ENCODE measurements around the gene RPL41.
"Not testable (repeated sequence)": the region's sequence is repeated elsewhere in the genome, so short reads cannot be mapped to it uniquely, and the experiment has no call there.

Gene RPL41

DNA sequence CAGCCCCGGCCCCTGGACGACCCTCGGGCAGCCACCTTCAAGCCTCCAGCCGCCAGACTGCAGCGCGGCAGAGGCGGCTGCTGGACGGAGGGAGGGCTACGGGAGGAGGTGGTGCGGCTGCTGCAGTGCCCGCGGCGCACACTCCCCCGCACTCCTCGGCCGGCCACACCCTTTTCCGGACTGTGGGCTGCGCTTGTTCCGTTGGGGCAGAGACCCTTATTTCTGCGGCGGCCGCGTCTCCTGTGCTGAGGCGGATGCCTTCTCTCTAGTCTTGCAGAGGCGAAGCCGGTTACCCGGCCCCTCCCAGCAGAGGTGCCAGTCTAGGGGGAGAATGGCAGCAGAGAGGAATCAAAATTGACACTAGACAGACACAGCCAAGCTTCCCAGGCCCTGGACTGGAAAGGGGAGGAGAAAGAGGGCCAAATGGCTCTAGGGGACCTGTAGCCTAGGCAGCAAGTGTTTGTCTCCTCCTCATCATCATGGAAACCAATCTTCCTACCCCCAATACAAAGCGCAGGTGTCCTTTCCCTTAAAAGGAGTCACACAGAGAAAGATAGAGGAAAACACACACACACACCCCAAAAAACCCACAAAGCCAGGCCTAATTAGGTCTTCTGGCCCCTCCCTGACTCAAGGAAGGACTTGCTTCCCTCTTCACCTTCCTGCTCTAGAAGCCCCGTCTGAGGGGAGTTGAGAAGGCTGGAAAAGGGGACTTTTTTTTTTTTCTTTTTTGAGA is 12.9 kb downstream of the RPL41 start:
- DNase-seq, result peak; percentile 66

DNA sequence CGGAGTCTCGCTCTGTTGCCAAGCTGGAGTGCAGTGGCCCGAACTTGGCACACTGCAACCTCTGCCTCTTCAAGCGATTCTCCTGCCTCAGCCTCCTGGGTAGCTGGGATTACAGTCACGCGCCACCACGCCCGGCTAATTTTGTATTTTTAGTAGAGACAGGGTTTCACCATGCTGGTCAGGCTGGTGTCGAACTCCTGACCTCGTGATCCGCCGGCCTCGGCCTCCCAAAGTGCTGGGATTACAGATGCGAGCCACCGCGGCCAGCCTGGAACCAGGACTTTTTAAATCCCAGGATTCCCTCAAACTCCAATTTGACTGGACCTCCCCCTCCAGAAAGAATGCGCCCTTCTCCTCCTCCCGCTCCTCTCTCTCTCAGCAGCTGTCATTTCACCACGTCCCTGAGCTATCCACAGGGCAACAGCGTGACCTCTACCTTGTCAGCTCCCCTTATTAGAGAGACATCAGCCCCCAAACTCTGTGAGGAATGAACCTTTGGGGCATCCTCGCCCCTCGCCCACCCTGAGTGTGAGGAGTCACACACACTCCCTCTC is 13.6 kb downstream of the RPL41 start:
- DNase-seq, result no peak

DNA sequence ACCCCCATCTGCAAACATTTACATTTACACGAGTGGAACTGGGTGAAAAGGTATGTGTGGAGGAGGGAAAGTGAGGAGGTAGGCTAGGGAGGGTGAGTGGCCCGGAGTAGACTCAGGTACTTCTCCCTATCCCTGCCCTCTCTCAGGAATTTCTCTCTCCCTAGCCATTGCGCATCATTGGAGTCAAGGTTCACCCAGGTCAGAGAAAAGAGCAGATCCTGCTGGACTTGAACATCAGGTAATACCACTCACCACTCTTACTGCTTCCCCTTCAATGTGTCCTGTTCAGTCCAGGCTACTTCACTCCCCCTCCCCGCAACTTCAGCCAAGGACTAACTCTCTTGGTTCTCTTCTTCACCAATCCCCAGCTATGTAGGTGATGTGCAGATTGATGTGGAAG is 14.4 kb downstream of the RPL41 start:
- no peak for DNase-seq

- DNase-seq, result no peak
Observed at GRCh38 chr12:56134897-56135296, 18.5 kb downstream of the RPL41 start.

GRCh38 chr12:56137853-56138571 is 21.6 kb downstream of the RPL41 start:
- DNase-seq, result no peak

- no peak for DNase-seq
Observed at GRCh38 chr12:56141946-56142784, 25.7 kb downstream of the RPL41 start.

- no peak for DNase-seq
Observed at GRCh38 chr12:56143217-56143616, 26.8 kb downstream of the RPL41 start.

DNA sequence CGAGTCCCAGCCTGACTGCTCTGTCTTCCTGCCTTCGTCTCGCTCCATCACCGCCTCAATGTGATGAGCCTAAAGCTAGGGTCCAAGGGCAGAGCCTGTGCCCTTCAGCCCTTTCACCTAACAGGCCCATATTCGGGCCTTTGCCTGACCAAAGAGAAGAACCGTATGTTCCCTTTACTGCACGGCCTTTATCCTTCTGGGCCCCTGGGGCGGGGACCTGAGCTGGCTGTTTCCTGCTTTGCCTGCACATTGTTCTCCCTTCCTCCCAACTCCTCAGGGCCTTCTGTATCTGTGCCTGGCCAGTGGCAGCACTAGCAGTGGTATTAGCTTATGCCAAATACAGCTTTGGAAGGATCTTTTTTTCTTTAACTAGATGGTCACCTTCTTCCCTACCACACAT is 27.4 kb downstream of the RPL41 start:
- DNase-seq, result no peak

- no peak for DNase-seq
Observed at GRCh38 chr12:56145217-56145616, 28.8 kb downstream of the RPL41 start.

GRCh38 chr12:56146492-56147460 is 30.3 kb downstream of the RPL41 start:
- no peak for DNase-seq

GRCh38 chr12:56150563-56150962 is 34.1 kb downstream of the RPL41 start:
- DNase-seq, result no peak

DNA sequence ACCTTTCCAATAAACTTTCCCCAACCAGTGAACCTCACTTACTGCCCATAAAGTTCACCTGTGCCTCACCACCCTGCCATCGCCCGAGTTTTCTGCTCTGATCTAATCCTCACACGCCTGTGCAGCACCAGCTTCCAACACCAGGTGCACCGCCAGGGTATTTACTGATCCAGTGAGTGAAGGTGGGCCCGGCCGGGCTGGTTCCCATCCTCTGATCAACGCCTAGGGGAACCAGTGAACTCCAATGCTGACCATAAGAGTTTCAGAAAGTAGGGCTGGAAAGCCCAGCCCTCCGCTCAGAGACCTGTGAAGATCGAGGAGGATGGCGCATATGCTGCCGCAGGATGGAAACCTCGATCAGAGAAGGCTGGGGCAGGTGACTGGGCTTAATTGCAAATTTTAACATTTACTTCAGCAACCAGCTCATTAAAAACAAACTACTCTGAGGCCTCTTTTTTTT is 35.3 kb downstream of the RPL41 start:
- peak; percentile 87 for DNase-seq

DNA sequence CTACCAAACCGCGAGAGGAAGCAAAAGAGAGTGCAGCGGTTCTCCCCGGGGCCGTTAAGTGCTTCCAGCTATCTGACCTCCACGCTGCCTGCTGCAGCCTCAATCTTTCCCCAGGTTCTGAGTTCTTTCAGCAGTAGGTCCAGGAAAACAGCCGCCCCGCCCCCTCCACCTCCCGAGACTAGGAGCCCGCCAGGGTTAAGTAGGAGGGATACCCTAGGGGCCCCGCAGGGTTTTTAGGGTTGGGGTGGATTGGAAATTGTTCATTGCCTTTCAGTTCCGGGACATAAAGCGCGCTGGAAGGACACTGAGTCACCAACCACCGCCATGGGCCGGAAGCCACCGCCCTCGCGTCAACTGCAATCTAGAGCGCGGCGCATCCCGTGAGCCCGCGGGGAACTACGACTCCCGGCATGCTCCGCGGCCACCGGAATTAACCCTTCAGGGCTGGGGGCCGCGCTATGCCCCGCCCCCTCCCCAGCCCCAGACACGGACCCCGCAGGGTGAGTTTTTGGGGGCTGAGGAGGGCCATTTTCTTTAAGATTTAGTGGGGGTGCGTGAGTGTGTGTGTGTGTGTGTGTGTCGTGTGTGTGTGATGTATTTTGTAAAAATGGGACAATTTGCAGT is 35.8 kb downstream of the RPL41 start, which contains the start of gene MYL6B:
TSS of gene MYL6B (plus strand) at position 456 of the 624 bp plus-strand sequence. CDS start 1,332 bp downstream, outside the sequence.
- peak; percentile 95 for DNase-seq

DNA sequence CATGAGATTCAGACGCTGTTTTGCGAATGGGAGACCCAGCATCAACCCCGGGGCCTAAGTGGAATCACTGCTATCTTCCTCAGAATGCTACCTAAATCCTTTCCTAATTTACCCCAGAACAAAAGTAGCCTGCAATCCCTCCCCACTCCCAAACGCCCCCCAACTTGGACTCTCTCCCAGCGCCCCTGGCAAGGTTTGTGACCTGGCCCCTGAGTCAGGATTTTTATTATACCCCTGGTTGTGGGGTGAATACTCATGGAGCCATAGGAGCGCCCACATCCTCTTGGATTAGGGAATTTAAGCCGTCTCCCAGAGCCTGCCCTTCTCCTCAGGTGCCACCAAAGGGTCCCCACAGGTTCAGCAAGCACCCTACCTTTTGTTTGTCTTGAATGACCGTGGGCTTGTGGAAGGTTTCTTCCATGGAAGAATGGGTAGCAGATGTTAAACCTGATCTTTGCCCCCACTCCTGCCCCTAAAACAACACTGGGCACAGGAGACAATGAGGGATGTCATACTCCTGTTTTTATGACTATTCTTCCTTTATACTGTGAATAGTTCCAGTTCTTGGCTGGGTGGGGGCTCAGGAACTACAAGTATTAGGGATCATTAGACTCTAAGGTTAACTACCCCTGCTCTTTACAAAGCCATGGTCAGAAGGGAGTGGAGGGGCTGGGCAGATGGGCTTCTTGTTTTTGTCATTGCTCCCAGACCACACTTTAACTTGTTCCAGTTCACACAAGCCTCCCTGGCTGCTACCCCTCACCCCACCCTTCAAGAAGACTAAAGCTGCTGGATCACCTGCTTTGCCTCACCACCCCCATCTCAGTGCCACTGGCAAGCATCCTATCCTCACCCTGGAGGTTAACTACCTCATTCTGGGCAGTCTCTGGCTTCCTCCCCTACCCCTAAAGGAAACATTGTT is 36.6 kb downstream of the RPL41 start:
- peak; percentile 28 for DNase-seq

- no peak for DNase-seq
Observed at GRCh38 chr12:56153678-56154065, 37.2 kb downstream of the RPL41 start.

DNA sequence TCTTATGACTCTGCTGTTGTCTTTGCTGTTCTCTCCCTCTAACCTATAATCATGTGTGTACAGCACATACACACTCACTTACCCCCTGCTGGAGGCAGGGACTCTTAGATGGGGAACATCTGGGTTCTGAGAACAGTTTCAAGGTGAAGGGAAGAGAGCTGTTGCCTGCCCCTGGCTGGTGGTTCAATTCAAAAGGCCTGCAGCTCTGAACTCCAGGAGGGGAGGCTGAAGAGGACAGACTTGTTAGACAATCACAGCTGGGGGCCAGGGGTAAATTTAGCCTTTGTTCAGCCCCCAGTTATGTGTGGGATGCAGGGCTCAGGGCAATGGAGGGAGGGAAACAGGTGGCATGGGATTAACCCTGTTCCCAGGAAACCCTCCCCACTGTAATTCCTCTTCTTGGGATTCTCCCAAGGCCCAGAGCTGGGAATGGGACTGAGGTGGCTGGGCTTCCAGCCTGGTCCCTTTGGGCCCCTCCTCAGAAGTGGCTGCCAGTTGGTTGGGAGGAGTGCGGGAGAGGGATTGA is 37.9 kb downstream of the RPL41 start:
- peak; percentile 90 for DNase-seq

DNA sequence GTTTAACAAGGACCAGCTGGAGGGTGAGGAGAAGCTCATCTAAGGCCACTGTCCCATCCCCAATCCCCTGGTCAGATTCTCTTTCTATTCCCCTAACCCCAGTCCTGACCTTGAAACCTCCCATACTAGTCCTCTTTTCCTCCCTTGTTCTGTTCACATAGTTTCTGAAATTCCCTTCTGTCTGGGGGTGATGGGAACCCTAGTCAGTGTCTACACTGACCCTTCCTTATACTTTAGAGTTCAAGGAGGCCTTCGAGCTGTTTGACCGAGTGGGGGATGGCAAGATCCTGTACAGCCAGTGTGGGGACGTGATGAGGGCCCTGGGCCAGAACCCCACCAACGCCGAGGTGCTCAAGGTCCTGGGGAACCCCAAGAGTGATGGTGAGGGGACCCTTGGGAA is 38.4 kb downstream of the RPL41 start:
- no peak for DNase-seq

GRCh38 chr12:56155256-56155845 is 38.9 kb downstream of the RPL41 start:
- no peak for DNase-seq

GRCh38 chr12:56156464-56157200 is 40.2 kb downstream of the RPL41 start:
- not testable (repeated sequence) for DNase-seq
